ENCODE data around the gene SLC39A3. TPM values are rescaled to one million over a fixed set of nuclear protein-coding genes. Genes with fewer than 3 reads are reported as not detected.

SLC39A3 gene
- total and polyA plus RNA-seq, 3 experiments from 2014 or later: 35.4 to 51.3 (median 44.1) TPM

Other genes starting within 250 kb of the SLC39A3 start
- gene GNG7, start 37.3 kb downstream of the SLC39A3 start, total RNA-seq: under 1 TPM; 0.40 to 0.53 TPM
- 1.2 TPM for gene GNG7, start 37.3 kb downstream of the SLC39A3 start, polyA plus RNA-seq
- gene DIRAS1, start 18.6 kb downstream of the SLC39A3 start, total RNA-seq: under 1 TPM in 1 of 2 experiments, not detected in 1; 0.18 TPM
- gene DIRAS1, start 18.6 kb downstream of the SLC39A3 start, polyA plus RNA-seq: not detected
- 10 to 100 TPM; 87.8 to 93.9 TPM for gene SGTA, start 43.3 kb upstream of the SLC39A3 start, total RNA-seq
- gene SGTA, start 43.3 kb upstream of the SLC39A3 start, polyA plus RNA-seq: 39.7 TPM
- gene THOP1, start 45.5 kb upstream of the SLC39A3 start, total RNA-seq: 100 to 1,000 TPM; 169 to 178 TPM
- gene THOP1, start 45.5 kb upstream of the SLC39A3 start, polyA plus RNA-seq: 40.2 TPM
- gene ZNF554, start 79.9 kb upstream of the SLC39A3 start, total RNA-seq: 1 to 10 TPM; 2.1 to 2.3 TPM
- gene ZNF554, start 79.9 kb upstream of the SLC39A3 start, polyA plus RNA-seq: 5.7 TPM
- gene ZNF555, start 101.5 kb upstream of the SLC39A3 start, total RNA-seq: 1 to 10 TPM; 2.5 to 3.0 TPM
- 4.5 TPM for gene ZNF555, start 101.5 kb upstream of the SLC39A3 start, polyA plus RNA-seq
- not detected for gene ZNF556, start 127.3 kb upstream of the SLC39A3 start, total RNA-seq
- gene ZNF556, start 127.3 kb upstream of the SLC39A3 start, polyA plus RNA-seq: not detected
- gene ZNF57, start 160.9 kb upstream of the SLC39A3 start, total RNA-seq: 1 to 10 TPM; 4.4 TPM
- 3.2 TPM for gene ZNF57, start 160.9 kb upstream of the SLC39A3 start, polyA plus RNA-seq
- gene ZNF77, start 205.0 kb upstream of the SLC39A3 start, total RNA-seq: 1 to 10 TPM; 3.8 to 4.1 TPM
- gene ZNF77, start 205.0 kb upstream of the SLC39A3 start, polyA plus RNA-seq: 3.1 TPM
- gene TLE6, start 237.5 kb upstream of the SLC39A3 start, total RNA-seq: 1 to 10 TPM; 1.1 to 1.3 TPM
- gene TLE6, start 237.5 kb upstream of the SLC39A3 start, polyA plus RNA-seq: not detected

All from CD8-positive, alpha-beta memory T cell (primary cell).